GM20000 (cell line): ENCODE data around the gene ZFP69B.
"Not testable (repeated sequence)": the region's sequence is repeated elsewhere in the genome, so short reads cannot be mapped to it uniquely, and the experiment has no call there.

Experiments
- DNase-seq: peaks from one replicate; pipeline ENCODE4 v3.0.0; 2012; ENCODE audit warnings: low spot score
- CTCF ChIP-seq: IDR thresholded peaks from 2 replicates; pipeline ENCODE4 v1.5.1; 2012; ENCODE audit warnings: mild to moderate bottlenecking, control low read depth; ENCODE audit errors: extremely low read depth, missing control alignments

Gene ZFP69B

GRCh38 chr1:40469327-40469726 lies 19.1 kb downstream of the ZFP69B start:
- no peak for DNase-seq
- TF ChIP-seq CTCF: no peak

GRCh38 chr1:40475268-40475667 lies 25.0 kb downstream of the ZFP69B start:
- TF ChIP-seq CTCF: no peak

DNA sequence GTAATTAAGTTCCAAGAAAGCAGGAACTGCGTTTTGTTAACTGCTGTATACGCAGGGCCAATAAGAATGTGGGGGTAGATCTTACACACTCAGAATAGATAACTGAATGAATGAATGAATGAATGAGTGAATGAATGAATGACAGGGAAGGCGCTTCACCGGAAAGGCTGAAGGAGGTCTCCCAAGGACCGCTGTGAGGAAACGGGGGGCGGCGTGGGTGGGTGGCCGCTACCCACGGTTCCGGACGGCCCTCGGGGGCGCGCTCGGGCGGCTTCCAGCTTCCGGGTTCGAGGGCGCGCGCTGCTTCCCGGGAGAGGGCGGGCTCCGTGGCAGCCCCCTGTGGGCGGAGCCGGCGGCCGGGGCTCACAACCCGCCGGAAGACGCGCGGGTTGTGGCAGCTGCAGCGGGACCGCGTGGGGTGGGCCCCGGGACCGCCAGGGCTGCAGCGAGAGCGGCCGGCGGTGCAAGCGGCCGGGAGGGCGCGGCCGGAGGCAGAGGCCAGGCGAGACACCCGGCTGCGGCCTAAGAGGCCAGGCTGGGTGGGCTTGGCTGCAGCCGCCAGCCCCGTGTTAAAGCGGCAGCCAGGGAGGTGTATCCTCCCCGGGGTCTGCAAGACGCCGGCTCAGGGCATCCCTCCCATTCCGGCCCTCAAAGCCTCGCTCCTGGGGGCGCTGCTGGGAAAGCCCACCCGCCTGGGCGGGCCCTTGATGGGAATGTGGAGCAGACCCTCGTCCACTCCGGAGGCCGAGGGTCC lies 26.8 kb downstream of the ZFP69B start, which contains the start of gene ZFP69:
Gene ZFP69, plus strand, starts transcription at position 367 of the 754 bp plus-strand sequence. CDS start 2,072 bp downstream, outside the sequence.
- peak; percentile 94 for DNase-seq

More at GRCh38 chr1:40475268-40475667, 25.0 kb downstream of the ZFP69B start:
- no peak for DNase-seq

DNA sequence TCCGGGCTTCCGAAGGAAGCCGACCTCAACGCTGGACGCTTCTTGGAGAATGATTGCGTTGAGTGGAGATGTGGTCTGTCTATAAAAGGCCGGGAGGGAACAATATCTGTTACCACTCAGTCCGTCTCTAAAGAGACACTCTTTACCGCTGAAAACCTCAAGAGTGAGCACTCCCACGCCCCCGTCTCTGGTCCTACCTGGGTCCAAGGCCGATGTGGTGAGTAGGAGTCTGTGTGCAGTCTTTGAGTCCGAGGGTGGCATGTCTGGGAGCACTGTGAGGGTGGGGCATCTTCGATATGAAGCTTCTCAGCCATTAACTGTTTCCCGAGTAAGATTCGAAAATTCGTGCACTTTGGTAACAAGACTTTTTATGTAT lies 27.4 kb downstream of the ZFP69B start:
- peak; percentile 50 for DNase-seq
- no peak for TF ChIP-seq CTCF

More for the DNA sequence above, 26.8 kb downstream of the ZFP69B start, which contains the start of gene ZFP69:
- no peak for TF ChIP-seq CTCF

DNA sequence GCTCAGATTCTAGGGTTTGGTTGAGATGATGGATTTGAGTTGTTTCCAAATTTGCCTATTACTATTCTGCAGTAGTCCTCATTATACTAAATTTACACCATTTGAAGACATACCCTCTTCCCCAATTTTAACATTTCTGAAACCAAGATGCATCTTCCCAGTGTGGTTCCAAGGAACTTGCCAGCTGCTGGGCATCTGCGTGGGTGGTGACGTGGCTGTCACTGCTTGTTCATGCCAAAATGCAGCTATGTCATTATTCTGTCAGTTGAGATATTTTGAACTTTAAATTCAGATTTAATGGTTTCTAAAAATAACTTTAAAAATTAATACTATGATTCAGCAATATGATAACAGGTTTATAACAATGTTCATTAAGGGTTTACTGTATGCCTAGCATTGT lies 28.0 kb downstream of the ZFP69B start:
- DNase-seq: no peak
- TF ChIP-seq CTCF: no peak

- TF ChIP-seq CTCF: no peak
Observed at GRCh38 chr1:40479156-40479555, 28.9 kb downstream of the ZFP69B start.

DNA sequence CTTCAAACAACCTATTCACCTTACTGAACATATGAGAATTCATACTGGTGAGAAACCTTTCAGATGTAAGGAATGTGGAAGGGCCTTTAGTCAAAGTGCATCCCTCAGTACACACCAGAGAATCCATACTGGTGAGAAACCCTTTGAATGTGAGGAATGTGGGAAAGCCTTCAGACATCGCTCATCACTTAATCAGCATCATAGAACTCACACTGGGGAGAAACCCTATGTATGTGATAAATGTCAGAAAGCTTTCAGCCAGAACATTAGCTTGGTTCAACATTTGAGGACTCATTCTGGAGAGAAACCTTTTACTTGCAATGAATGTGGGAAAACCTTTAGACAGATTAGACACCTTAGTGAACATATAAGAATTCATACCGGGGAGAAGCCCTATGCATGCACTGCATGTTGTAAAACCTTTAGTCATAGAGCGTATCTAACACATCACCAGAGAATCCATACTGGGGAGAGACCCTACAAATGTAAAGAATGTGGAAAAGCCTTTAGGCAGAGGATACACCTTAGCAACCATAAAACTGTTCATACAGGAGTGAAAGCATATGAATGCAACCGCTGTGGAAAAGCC lies 45.1 kb downstream of the ZFP69B start:
- DNase-seq: no peak
- no peak for TF ChIP-seq CTCF

More at GRCh38 chr1:40479156-40479555, 28.9 kb downstream of the ZFP69B start:
- no peak for DNase-seq

- DNase-seq: not testable (repeated sequence)
Observed at GRCh38 chr1:40502651-40503050, 52.4 kb downstream of the ZFP69B start.
